EL (cell line): ENCODE data around the gene ADM5.

Experiments used
- DNase-seq: peaks from one replicate; pipeline ENCODE4 v3.0.0-alpha.2; 2016

Gene ADM5

GRCh38 chr19:49689133-49690078, at the start of gene ADM5:
TSS of gene ADM5 (plus strand) at chr19:49689594. CDS start at chr19:49689838, 244 bp downstream.
- DNase-seq = peak; percentile 36

GRCh38 chr19:49640113-49640898, 49.1 kb upstream of the ADM5 start, which contains the start of gene RRAS:
TSS of gene RRAS (minus strand) at chr19:49640143. CDS start at chr19:49640098, 45 bp downstream.
- peak; percentile 100 for DNase-seq

- peak; percentile 99 for DNase-seq
Observed at GRCh38 chr19:49641688-49642491, 47.5 kb upstream of the ADM5 start, which contains the start of gene SCAF1. TSS of gene SCAF1 (plus strand) at chr19:49642209. CDS start at chr19:49645027, 2,818 bp downstream.

- peak; percentile 19 for DNase-seq
Observed at GRCh38 chr19:49642492-49643035, 46.8 kb upstream of the ADM5 start.

- no peak for DNase-seq
Observed at GRCh38 chr19:49643466-49643865, 45.9 kb upstream of the ADM5 start.

GRCh38 chr19:49645592-49645991, 43.8 kb upstream of the ADM5 start:
- DNase-seq = no peak

GRCh38 chr19:49645995-49646394, 43.4 kb upstream of the ADM5 start:
- no peak for DNase-seq

- no peak for DNase-seq
Observed at GRCh38 chr19:49646586-49646985, 42.8 kb upstream of the ADM5 start.

GRCh38 chr19:49651029-49651819, 38.2 kb upstream of the ADM5 start:
- no peak for DNase-seq

- no peak for DNase-seq
Observed at GRCh38 chr19:49651820-49652550, 37.4 kb upstream of the ADM5 start.

- DNase-seq = no peak
Observed at GRCh38 chr19:49652551-49653465, 36.6 kb upstream of the ADM5 start.

GRCh38 chr19:49653466-49653806, 36.0 kb upstream of the ADM5 start:
- no peak for DNase-seq

GRCh38 chr19:49654581-49654980, 34.8 kb upstream of the ADM5 start:
- DNase-seq = no peak

- no peak for DNase-seq
Observed at GRCh38 chr19:49655570-49656455, 33.6 kb upstream of the ADM5 start.

GRCh38 chr19:49656456-49657109, 32.8 kb upstream of the ADM5 start:
- DNase-seq = no peak

- no peak for DNase-seq
Observed at GRCh38 chr19:49657493-49658138, 31.8 kb upstream of the ADM5 start.

GRCh38 chr19:49658139-49658517, 31.3 kb upstream of the ADM5 start:
- DNase-seq = no peak
